HFF-Myc (cell line): ENCODE data around the gene CYP4Z1.

Source experiments
- DNase-seq: peaks from one replicate; pipeline ENCODE4 v3.0.0-alpha.2; 2011; ENCODE audit warnings: low read depth; ENCODE audit errors: extremely low read depth
- H3K4me3 ChIP-seq: replicated peaks from 2 replicates; pipeline ENCODE4 v1.5.1; 2011; ENCODE audit warnings: low read depth, mild to moderate bottlenecking, control low read depth, low read length
- CTCF ChIP-seq: IDR thresholded peaks from 2 replicates; pipeline ENCODE4 v1.5.1; 2012; ENCODE audit warnings: mild to moderate bottlenecking, low read depth, low read length, control low read depth; ENCODE audit errors: missing control alignments

Gene CYP4Z1

GRCh38 chr1:47067097-47067594, at the start of gene CYP4Z1:
TSS of gene CYP4Z1 (plus strand) at chr1:47067231. CDS start at chr1:47067491, 260 bp downstream.
- no peak for TF ChIP-seq CTCF
- DNase-seq: no peak
- no peak within 1 kb of the TSS for H3K4me3 ChIP-seq

GRCh38 chr1:47021070-47021469, 46.0 kb upstream of the CYP4Z1 start:
- H3K4me3 ChIP-seq: no peak overlapping the region
- DNase-seq: no peak
- no peak for TF ChIP-seq CTCF

- DNase-seq: no peak
- TF ChIP-seq CTCF: no peak
- no peak within 1 kb of the TSS for H3K4me3 ChIP-seq
Observed at GRCh38 chr1:47023268-47024140, 43.5 kb upstream of the CYP4Z1 start, which contains the start of gene CYP4X1. TSS of gene CYP4X1 (plus strand) at chr1:47023669. CDS start at chr1:47023818, 149 bp downstream.

- no peak overlapping the region for H3K4me3 ChIP-seq
- no peak for TF ChIP-seq CTCF
- no peak for DNase-seq
Observed at GRCh38 chr1:47024141-47024801, 42.8 kb upstream of the CYP4Z1 start.

- TF ChIP-seq CTCF: no peak
- DNase-seq: no peak
- no peak overlapping the region for H3K4me3 ChIP-seq
Observed at GRCh38 chr1:47030170-47030805, 36.7 kb upstream of the CYP4Z1 start.

- no peak overlapping the region for H3K4me3 ChIP-seq
- no peak for DNase-seq
- no peak for TF ChIP-seq CTCF
Observed at GRCh38 chr1:47031059-47031458, 36.0 kb upstream of the CYP4Z1 start.
